ENCODE measurements around the gene POU4F1.

POU4F1 gene

GRCh38 chr13:78599645-78600279, 3.6 kb downstream of the POU4F1 start:
- TF ChIP-seq CTCF (IDR thresholded peaks at IDR 0.05) (no peak), ZFX (IDR thresholded peaks at IDR 0.05; ENCODE audit: borderline replicate concordance) (no peak)
- H3K27ac ChIP-seq, result no peak overlapping the region

GRCh38 chr13:78598966-78599644, 4.2 kb downstream of the POU4F1 start:
- no peak overlapping the region for H3K27ac ChIP-seq
- TF ChIP-seq CTCF (IDR thresholded peaks at IDR 0.05) (no peak), ZFX (IDR thresholded peaks at IDR 0.05; ENCODE audit: borderline replicate concordance) (no peak)

GRCh38 chr13:78598116-78598781, 5.1 kb downstream of the POU4F1 start:
- TF ChIP-seq CTCF (IDR thresholded peaks at IDR 0.05) (no peak), ZFX (IDR thresholded peaks at IDR 0.05; ENCODE audit: borderline replicate concordance) (no peak)
- no peak overlapping the region for H3K27ac ChIP-seq

- no peak for TF ChIP-seq CTCF (IDR thresholded peaks at IDR 0.05)
- no peak for TF ChIP-seq ZFX (IDR thresholded peaks at IDR 0.05; ENCODE audit: borderline replicate concordance)
- H3K27ac ChIP-seq, result no peak overlapping the region
Measured at GRCh38 chr13:78597602-78597932, 5.8 kb downstream of the POU4F1 start.

- no peak overlapping the region for H3K27ac ChIP-seq
- TF ChIP-seq CTCF (IDR thresholded peaks at IDR 0.05) (no peak), ZFX (IDR thresholded peaks at IDR 0.05; ENCODE audit: borderline replicate concordance) (no peak)
Measured at GRCh38 chr13:78596736-78597601, 6.4 kb downstream of the POU4F1 start.

GRCh38 chr13:78596399-78596735, 7.0 kb downstream of the POU4F1 start:
- H3K27ac ChIP-seq, result no peak overlapping the region
- TF ChIP-seq CTCF (IDR thresholded peaks at IDR 0.05) (no peak), ZFX (IDR thresholded peaks at IDR 0.05; ENCODE audit: borderline replicate concordance) (no peak)

Measured in 22Rv1 (cell line).